Heart right ventricle (tissue), 16 donors: ENCODE measurements around the gene BLOC1S3. TPM values are rescaled to one million over a fixed set of nuclear protein-coding genes. Genes with fewer than 3 reads are reported as not detected.
"Not testable (repeated sequence)": the region's sequence is repeated elsewhere in the genome, so short reads cannot be mapped to it uniquely, and the experiment has no call there.

Experiments used
- ATAC-seq, 8 donors: fragments of 200-7000 bp; cut with Tn5 transposase; one replicate each; pipeline ENCODE4 v1.9.1; 2020; ENCODE audit warnings: mild to moderate bottlenecking in 8 of 8, moderate library complexity in 8 of 8, moderate number of reproducible peaks in 1 of 8
- DNase-seq, 2 donors: peaks; one replicate each; pipeline ENCODE4 v3.0.0-alpha.2; 2020
- H3K27ac ChIP-seq, 10 donors: fragments of 200-600 bp; sonication (generic) in 2 of 10; one replicate each; pipeline versions ENCODE4 v1.5.0 to v1.8.0; 2020 to 2022; ENCODE audit warnings: mild to moderate bottlenecking in 3 of 10
- H3K27me3 ChIP-seq, 7 donors: fragments of 200-600 bp; one replicate each; pipeline ENCODE4 v1.8.0; 2021 to 2022; ENCODE audit warnings: mild to moderate bottlenecking in 2 of 7
- H3K36me3 ChIP-seq, 9 donors: fragments of 200-600 bp; sonication (generic) in 1 of 9; one replicate each; pipeline versions ENCODE4 v1.5.0 to v1.8.0; 2020 to 2022; ENCODE audit warnings: mild to moderate bottlenecking in 2 of 9
- H3K4me1 ChIP-seq, 9 donors: fragments of 200-600 bp; sonication (generic) in 1 of 9; one replicate each; pipeline versions ENCODE4 v1.5.0 to v1.8.0; 2020 to 2022; ENCODE audit warnings: mild to moderate bottlenecking in 4 of 9
- H3K4me3 ChIP-seq, 10 donors: fragments of 200-600 bp; sonication (generic) in 2 of 10; one replicate each; pipeline versions ENCODE4 v1.5.0 to v1.8.0; 2020 to 2022; ENCODE audit warnings: mild to moderate bottlenecking in 7 of 10, moderate library complexity in 2 of 10
- H3K9me3 ChIP-seq, 11 donors: fragments of 200-600 bp in 10 of 11; sonication (generic) in 2 of 11; one replicate each; pipeline versions ENCODE4 v1.5.0 to v1.8.0; 2013 to 2022; ENCODE audit warnings: mild to moderate bottlenecking in 2 of 11, control low read depth in 1 of 11, moderate library complexity in 1 of 11
- CTCF ChIP-seq, 9 donors: fragments of 200-600 bp; sonication (generic) in 2 of 9; IDR thresholded peaks; one replicate each; pipeline versions ENCODE4 v1.5.0 to v1.8.0; 2021 to 2022; ENCODE audit warnings: antibody characterized with exemption in 9 of 9, mild to moderate bottlenecking in 5 of 9, moderate library complexity in 1 of 9
- WGBS, 2 donors: extraction: QIAGEN DNeasy Blood & Tissue Kit; methylation state at CpG; one replicate each; pipeline ENCODE4 v1.1.7; 2013; ENCODE audit warnings: inconsistent platforms in 1 of 2; 5-methylcytosine and 5-hydroxymethylcytosine counted together
- intact Hi-C, 10 donors: fragments of 100-400 bp; cut with DNase I; formaldehyde crosslinking; loops; one replicate each; pipeline versions ENCODE4 v1.11.1 to v1.14.2; 2022
- polyA plus RNA-seq, 2 donors: library from polyadenylated mRNA; stranded (reverse); fragments of 200-250 nt; gene quantifications; one replicate each; pipeline ENCODE4 v1.2.3, GENCODE V29; 2013
- total RNA-seq, 10 donors: library from RNA; stranded (reverse); fragmentation: NEBNext Ultra II Directional in 3 of 10; extraction: Animal tissue kit (Norgen Biotek cat#: 25700) in 3 of 10; gene quantifications; one replicate each; pipeline versions ENCODE4 v1.2.1 to v1.2.4, GENCODE V29; 2021 to 2023
- donor health status: Arrhythmogenic right ventricular cardiomyopathy.
- donor health status: ischemic (EF 13 %, LVEDD 7.1; RV severe dilation, severe dysfunction).
- donor health status: healthy with polysubstance abuse.
- donor health status: DM: no; HTN: yes; CAD: no.
- donor health status: DM: no; HTN: no; CAD: no.
- donor health status: ischemic (EF 25% LVEDD 6.9; RV normal size, moderate dysfunction).
- donor health status: ischemic (EF 25% LVEDD 5.7; RV mildly dilated, moderate dysfunction).
- donor health status: healthy.
- donor health status: DM: yes; HTN: yes; CAD: no.
- donor health status: Ischemic cardiomyopathy.
- donor health status: ischemic (EF 35%, LVEDD 5.7; RV mildly dilated, moderate dysfunction).
- donor health status: nonischemic (EF 11% LVEDD 7.7; RV severe dilation, severe dysfunction).
- donor health status: DM: yes; HTN: yes; CAD: no.
- donor health status: PGD.
- donor health status: ischemic (EF 29% LVEDD 5.4; RV normal size, mild dysfunction).
- donor health status: nonischemic (EF 23%, LVEDD 6.1; RV moderate dilation, normal function).

BLOC1S3 gene
- total and polyA plus RNA-seq, 12 donors, result 2.2 to 8.6 (median 4.8) TPM

GRCh38 chr19:45224645-45225044 is 46.1 kb downstream of the BLOC1S3 start:
- DNase-seq, result no peak
- H3K36me3 ChIP-seq, result peaks cover 0 to 3% (median 0%) of the 10 kb centered on the region in 9 donors
- peak in 1 of 8 donors; percentile 30 for ATAC-seq
- peaks cover 0 to 11% (median 0%) of the 10 kb centered on the region in 7 donors for H3K27me3 ChIP-seq
- H3K27ac ChIP-seq, result no peak overlapping the region
- intact Hi-C loops, result no loop called here
- WGBS, 2 donors, result 60 to 72% methylated on average over 11 of the region's 11 CpGs
- H3K4me3 ChIP-seq, result no peak overlapping the region
- H3K9me3 ChIP-seq, result no peaks in the 10 kb centered on the region
- peaks cover 0 to under 1% (median 0%) of the 10 kb centered on the region in 9 donors for H3K4me1 ChIP-seq
- no peak for TF ChIP-seq CTCF (IDR thresholded peaks at IDR 0.05)

- intact Hi-C loops, H3K36me3 ChIP-seq, H3K27ac ChIP-seq, DNase-seq, H3K4me3 ChIP-seq, H3K4me1 ChIP-seq, ATAC-seq, H3K9me3 ChIP-seq: not testable (repeated sequence)
- H3K27me3 ChIP-seq, result peaks cover 0 to 23% (median 8%) of the 10 kb centered on the region in 7 donors
- WGBS, 2 donors, result 88 to 91% methylated on average over 2 of the region's 2 CpGs
These were observed 50.5 kb downstream of the BLOC1S3 start for GRCh38 chr19:45229056-45229455.

Other genes starting within 250 kb of the BLOC1S3 start
- not detected for gene APOC4, start 236.5 kb upstream of the BLOC1S3 start, total RNA-seq
- gene APOC4, start 236.5 kb upstream of the BLOC1S3 start, polyA plus RNA-seq, result not detected
- under 1 TPM in 2 of 10 donors, not detected in 8; 0.65 to 0.79 TPM for gene APOC2, start 232.7 kb upstream of the BLOC1S3 start, total RNA-seq
- under 1 TPM; 0.36 to 0.66 TPM for gene APOC2, start 232.7 kb upstream of the BLOC1S3 start, polyA plus RNA-seq
- 100 to 1,000 TPM in 4 of 10 donors, 10 to 100 TPM in 6; 81.1 to 130 (median 95.7) TPM for gene CLPTM1, start 223.4 kb upstream of the BLOC1S3 start, total RNA-seq
- 100 to 1,000 TPM in 1 of 2 donors, 10 to 100 TPM in 1; 72.1 to 123 TPM for gene CLPTM1, start 223.4 kb upstream of the BLOC1S3 start, polyA plus RNA-seq
- gene RELB, start 177.3 kb upstream of the BLOC1S3 start, total RNA-seq, result 10 to 100 TPM in 1 of 10 donors, 1 to 10 TPM in 9; 1.3 to 19.3 (median 5.5) TPM
- 10 to 100 TPM in 1 of 2 donors, 1 to 10 TPM in 1; 1.4 to 13.0 TPM for gene RELB, start 177.3 kb upstream of the BLOC1S3 start, polyA plus RNA-seq
- 10 to 100 TPM; 24.0 to 50.4 (median 30.0) TPM for gene CLASRP, start 139.7 kb upstream of the BLOC1S3 start, total RNA-seq
- gene CLASRP, start 139.7 kb upstream of the BLOC1S3 start, polyA plus RNA-seq, result 100 to 1,000 TPM in 1 of 2 donors, 10 to 100 TPM in 1; 26.9 to 142 TPM
- gene ZNF296, start 102.3 kb upstream of the BLOC1S3 start, total RNA-seq, result under 1 TPM in 5 of 10 donors, not detected in 5; 0.15 to 0.29 (median 0.21) TPM
- gene ZNF296, start 102.3 kb upstream of the BLOC1S3 start, polyA plus RNA-seq, result under 1 TPM; 0.22 to 0.95 TPM
- 10 to 100 TPM; 10.7 to 23.5 (median 13.0) TPM for gene GEMIN7, start 99.5 kb upstream of the BLOC1S3 start, total RNA-seq
- 10 to 100 TPM; 25.9 to 38.2 TPM for gene GEMIN7, start 99.5 kb upstream of the BLOC1S3 start, polyA plus RNA-seq
- gene PPP1R37, start 85.6 kb upstream of the BLOC1S3 start, total RNA-seq, result 10 to 100 TPM; 12.5 to 19.2 (median 15.8) TPM
- 10 to 100 TPM; 20.9 to 38.3 TPM for gene PPP1R37, start 85.6 kb upstream of the BLOC1S3 start, polyA plus RNA-seq
- under 1 TPM in 3 of 10 donors, not detected in 7; 0.06 to 0.09 (median 0.07) TPM for gene NKPD1, start 17.8 kb upstream of the BLOC1S3 start, total RNA-seq
- gene NKPD1, start 17.8 kb upstream of the BLOC1S3 start, polyA plus RNA-seq, result under 1 TPM; 0.06 to 0.07 TPM
- 10 to 100 TPM; 14.3 to 24.9 (median 16.8) TPM for gene TRAPPC6A, start 547 bp upstream of the BLOC1S3 start, total RNA-seq
- 10 to 100 TPM; 15.9 to 18.9 TPM for gene TRAPPC6A, start 547 bp upstream of the BLOC1S3 start, polyA plus RNA-seq
- gene EXOC3L2, start 66.6 kb downstream of the BLOC1S3 start, total RNA-seq, result 1 to 10 TPM in 5 of 10 donors, under 1 TPM in 5; 0.27 to 2.0 (median 1.1) TPM
- gene EXOC3L2, start 66.6 kb downstream of the BLOC1S3 start, polyA plus RNA-seq, result 1 to 10 TPM; 1.2 to 1.8 TPM
- 10 to 100 TPM; 24.8 to 45.3 (median 33.7) TPM for gene MARK4, start 72.5 kb downstream of the BLOC1S3 start, total RNA-seq
- gene MARK4, start 72.5 kb downstream of the BLOC1S3 start, polyA plus RNA-seq, result 10 to 100 TPM; 13.8 to 21.4 TPM
- gene CKM, start 144.1 kb downstream of the BLOC1S3 start, total RNA-seq, result 1,000 to 10,000 TPM; 3,088 to 7,765 (median 4,540) TPM
- 1,000 to 10,000 TPM; 2,078 to 4,353 TPM for gene CKM, start 144.1 kb downstream of the BLOC1S3 start, polyA plus RNA-seq
- under 1 TPM in 2 of 10 donors, not detected in 8; 0.14 TPM for gene KLC3, start 162.0 kb downstream of the BLOC1S3 start, total RNA-seq
- under 1 TPM in 1 of 2 donors, not detected in 1; 0.16 TPM for gene KLC3, start 162.0 kb downstream of the BLOC1S3 start, polyA plus RNA-seq
- gene ERCC2, start 191.8 kb downstream of the BLOC1S3 start, total RNA-seq, result 10 to 100 TPM; 11.4 to 15.2 (median 14.1) TPM
- 10 to 100 TPM in 1 of 2 donors, 1 to 10 TPM in 1; 6.5 to 11.8 TPM for gene ERCC2, start 191.8 kb downstream of the BLOC1S3 start, polyA plus RNA-seq
- 100 to 1,000 TPM; 134 to 204 (median 166) TPM for gene PPP1R13L, start 226.3 kb downstream of the BLOC1S3 start, total RNA-seq
- 100 to 1,000 TPM in 1 of 2 donors, 10 to 100 TPM in 1; 85.2 to 265 TPM for gene PPP1R13L, start 226.3 kb downstream of the BLOC1S3 start, polyA plus RNA-seq
- gene POLR1G, start 227.9 kb downstream of the BLOC1S3 start, total RNA-seq, result 1 to 10 TPM; 4.1 to 9.8 (median 5.6) TPM
- gene POLR1G, start 227.9 kb downstream of the BLOC1S3 start, polyA plus RNA-seq, result 1 to 10 TPM; 5.1 to 8.2 TPM
- 100 to 1,000 TPM; 113 to 194 (median 136) TPM for gene ERCC1, start 245.1 kb downstream of the BLOC1S3 start, total RNA-seq
- gene ERCC1, start 245.1 kb downstream of the BLOC1S3 start, polyA plus RNA-seq, result 100 to 1,000 TPM; 147 to 183 TPM